ENCODE data around the gene CYP4A22. TPM values are rescaled to one million over a fixed set of nuclear protein-coding genes. Genes with fewer than 3 reads are reported as not detected.
"Not testable (repeated sequence)": the region's sequence is repeated elsewhere in the genome, so short reads cannot be mapped to it uniquely, and the experiment has no call there.

The CYP4A22 gene
- total and polyA plus RNA-seq, 2 donors (not counting 3 experiments of a cell fraction or from before 2014, with no cell fraction given), result not detected

GRCh38 chr1:47156457-47156856 is 19.2 kb downstream of the CYP4A22 start:
- H3K36me3 ChIP-seq (ENCODE audit: control insufficient read depth in 2 of 2, extremely low read depth in 1 of 2, insufficient read depth in 2 of 2, low read length in 2 of 2); intact Hi-C loops (cut with micrococcal nuclease); H3K79me2 ChIP-seq (ENCODE audit: control insufficient read depth, insufficient read depth, low read length); H3K9me1 ChIP-seq (replicated peaks; ENCODE audit: control insufficient read depth, extremely low read depth, insufficient read depth, low read length); H3K4me1 ChIP-seq (ENCODE audit: control insufficient read depth, extremely low read depth, insufficient read depth, low read length); BruUV-seq (replicated peaks); dilution Hi-C loops (cut with MboI; ENCODE audit: extremely low pct_ligation_motif_present, low sequenced_read_pairs); DNase-seq (ENCODE audit: low read depth, low spot score); H2AFZ ChIP-seq (ENCODE audit: low read depth, low read length); FAIRE-seq; H3K4me2 ChIP-seq (ENCODE audit: insufficient read depth, low read length); H3K9me3 ChIP-seq (replicated peaks; ENCODE audit: control insufficient read depth, insufficient read depth, low read length); H3K27me3 ChIP-seq (ENCODE audit: control insufficient read depth in 2 of 2, insufficient read depth in 2 of 2, low read length in 2 of 2); H4K20me1 ChIP-seq (replicated peaks; ENCODE audit: control insufficient read depth, extremely low read depth, insufficient read depth, low read length); H3K27ac ChIP-seq (ENCODE audit: insufficient read depth, low read depth, low read length); H3K9ac ChIP-seq (replicated peaks; ENCODE audit: extremely low read depth, insufficient read depth, low read length); H3K4me3 ChIP-seq (replicated peaks in 1 of 3; ENCODE audit: insufficient read depth in 1 of 3, low read depth in 1 of 3, low read length in 3 of 3): not testable (repeated sequence)
- CTCF ChIA-PET, result interaction anchor here (1.6 kb wide), 1 partner anchor 19 kb away, joined by 3 read pairs; no protein-coding TSS in a partner anchor
- POLR2A ChIA-PET, result interaction anchor here (0.6 kb wide), 1 partner anchor 208 kb away, joined by 4 read pairs; no protein-coding TSS in a partner anchor

- H3K9me3 ChIP-seq (replicated peaks; ENCODE audit: control insufficient read depth, insufficient read depth, low read length); H2AFZ ChIP-seq (ENCODE audit: low read depth, low read length); H3K79me2 ChIP-seq (ENCODE audit: control insufficient read depth, insufficient read depth, low read length); H3K27me3 ChIP-seq (ENCODE audit: control insufficient read depth in 2 of 2, insufficient read depth in 2 of 2, low read length in 2 of 2); CTCF ChIA-PET; H3K9ac ChIP-seq (replicated peaks; ENCODE audit: extremely low read depth, insufficient read depth, low read length); dilution Hi-C loops (cut with MboI; ENCODE audit: extremely low pct_ligation_motif_present, low sequenced_read_pairs); BruUV-seq (replicated peaks); DNase-seq (ENCODE audit: low read depth, low spot score); H3K4me2 ChIP-seq (ENCODE audit: insufficient read depth, low read length); FAIRE-seq; H3K36me3 ChIP-seq (ENCODE audit: control insufficient read depth in 2 of 2, extremely low read depth in 1 of 2, insufficient read depth in 2 of 2, low read length in 2 of 2); H3K27ac ChIP-seq (ENCODE audit: insufficient read depth, low read depth, low read length); H4K20me1 ChIP-seq (replicated peaks; ENCODE audit: control insufficient read depth, extremely low read depth, insufficient read depth, low read length); POLR2A ChIA-PET; H3K9me1 ChIP-seq (replicated peaks; ENCODE audit: control insufficient read depth, extremely low read depth, insufficient read depth, low read length); H3K4me1 ChIP-seq (ENCODE audit: control insufficient read depth, extremely low read depth, insufficient read depth, low read length); H3K4me3 ChIP-seq (replicated peaks in 1 of 3; ENCODE audit: insufficient read depth in 1 of 3, low read depth in 1 of 3, low read length in 3 of 3); intact Hi-C loops (cut with micrococcal nuclease): not testable (repeated sequence)
Measured at GRCh38 chr1:47157957-47158356, 20.7 kb downstream of the CYP4A22 start.

GRCh38 chr1:47160716-47161115 is 23.5 kb downstream of the CYP4A22 start:
- Histone ChIP-seq H3K4me1 (ENCODE audit: control insufficient read depth, extremely low read depth, insufficient read depth, low read length) (no peaks in the 10 kb centered on the region), H3K79me2 (ENCODE audit: control insufficient read depth, insufficient read depth, low read length) (no peaks in the 10 kb centered on the region), H3K27me3 (ENCODE audit: control insufficient read depth in 2 of 2, insufficient read depth in 2 of 2, low read length in 2 of 2) (peaks cover 0 to 3% of the 10 kb centered on the region in 2 experiments), H3K9me3 (replicated peaks; ENCODE audit: control insufficient read depth, insufficient read depth, low read length) (no peaks in the 10 kb centered on the region), H3K9ac (replicated peaks; ENCODE audit: extremely low read depth, insufficient read depth, low read length) (no peak overlapping the region), H3K4me2 (ENCODE audit: insufficient read depth, low read length) (no peak overlapping the region), H3K27ac (ENCODE audit: insufficient read depth, low read depth, low read length) (no peak overlapping the region), H2AFZ (ENCODE audit: low read depth, low read length) (no peak overlapping the region), H3K36me3 (ENCODE audit: control insufficient read depth in 2 of 2, extremely low read depth in 1 of 2, insufficient read depth in 2 of 2, low read length in 2 of 2) (no peaks in the 10 kb centered on the region), H3K4me3 (replicated peaks in 1 of 3; ENCODE audit: insufficient read depth in 1 of 3, low read depth in 1 of 3, low read length in 3 of 3) (no peak overlapping the region), H4K20me1 (replicated peaks; ENCODE audit: control insufficient read depth, extremely low read depth, insufficient read depth, low read length) (no peaks in the 10 kb centered on the region), H3K9me1 (replicated peaks; ENCODE audit: control insufficient read depth, extremely low read depth, insufficient read depth, low read length) (no peaks in the 10 kb centered on the region)
- no peak for TF ChIP-seq MAX (IDR thresholded peaks at IDR 0.05; ENCODE audit: insufficient read depth, insufficient read length)
- peak; percentile 9 for TF ChIP-seq JUN (IDR thresholded peaks at IDR 0.05; ENCODE audit: borderline replicate concordance, insufficient read depth, insufficient read length, low read depth)
- dilution Hi-C loops (cut with MboI; ENCODE audit: extremely low pct_ligation_motif_present, low sequenced_read_pairs), result no loop called here
- no TSS peak for BruUV-seq (replicated peaks)
- CTCF ChIA-PET, result no interaction called here
- DNase-seq (ENCODE audit: low read depth, low spot score) (no peak), FAIRE-seq (no peak)
- intact Hi-C loops (cut with micrococcal nuclease), result no loop called here
- POLR2A ChIA-PET, result no interaction called here
